IMR-90 (cell line): ENCODE data around the gene ZDHHC6.

Source experiments
- BHLHE40 ChIP-seq: fragments of 150-350 bp; IDR thresholded peaks from 2 replicates; pipeline ENCODE4 v1.6.1; 2016; ENCODE audit warnings: mild to moderate bottlenecking, low read depth, low read length
- CTCF ChIP-seq: conservative IDR thresholded peaks from 2 replicates; pipeline ENCODE4 v1.5.1; 2012; ENCODE audit warnings: mild to moderate bottlenecking, low read depth, low read length, improper control_type of control experiment
- FOS ChIP-seq: fragments of 150-350 bp; IDR thresholded peaks from 2 replicates; pipeline ENCODE4 v1.6.1; 2016; ENCODE audit warnings: low read depth, low read length
- MXI1 ChIP-seq: IDR thresholded peaks from 2 replicates; pipeline ENCODE4 v1.6.1; 2012; ENCODE audit warnings: low read depth, mild to moderate bottlenecking, low read length, moderate library complexity, borderline replicate concordance
- POLR2A ChIP-seq: IDR thresholded peaks from 2 replicates; pipeline ENCODE4 v1.6.1; 2012; ENCODE audit warnings: mild to moderate bottlenecking, low read depth, low read length
- RAD21 ChIP-seq: IDR thresholded peaks from 2 replicates; pipeline ENCODE4 v1.6.1; 2012; ENCODE audit warnings: low read length, improper control_type of control experiment
- RFX5 ChIP-seq: IDR thresholded peaks from 2 replicates; pipeline ENCODE4 v1.8.0; 2012; ENCODE audit warnings: low read depth, mild to moderate bottlenecking, low read length, moderate library complexity
- SMC3 ChIP-seq: fragments of 150-350 bp; IDR thresholded peaks from 2 replicates; pipeline ENCODE4 v1.6.1; 2016; ENCODE audit warnings: low read depth, mild to moderate bottlenecking, antibody characterized with exemption, low read length, moderate library complexity

GRCh38 chr10:112448888-112449287, 2.2 kb upstream of the ZDHHC6 start:
- TF ChIP-seq MXI1 (no peak), POLR2A (no peak), CTCF (no peak), SMC3 (no peak), RFX5 (no peak), BHLHE40 (no peak), RAD21 (no peak), FOS (no peak)
